ENCODE measurements around the gene CBX4. TPM values are rescaled to one million over a fixed set of nuclear protein-coding genes. Genes with fewer than 3 reads are reported as not detected.

The CBX4 gene
- total RNA-seq, 1 donor from 2014 or later: 39.6 TPM

- H3K4me1 Mint-ChIP-seq (ENCODE audit: unreplicated experiment): peaks cover 31% of the 10 kb centered on the region
- peak overlapping the region; percentile 81 for H3K4me3 Mint-ChIP-seq
- TF ChIP-seq, protein P1, sequence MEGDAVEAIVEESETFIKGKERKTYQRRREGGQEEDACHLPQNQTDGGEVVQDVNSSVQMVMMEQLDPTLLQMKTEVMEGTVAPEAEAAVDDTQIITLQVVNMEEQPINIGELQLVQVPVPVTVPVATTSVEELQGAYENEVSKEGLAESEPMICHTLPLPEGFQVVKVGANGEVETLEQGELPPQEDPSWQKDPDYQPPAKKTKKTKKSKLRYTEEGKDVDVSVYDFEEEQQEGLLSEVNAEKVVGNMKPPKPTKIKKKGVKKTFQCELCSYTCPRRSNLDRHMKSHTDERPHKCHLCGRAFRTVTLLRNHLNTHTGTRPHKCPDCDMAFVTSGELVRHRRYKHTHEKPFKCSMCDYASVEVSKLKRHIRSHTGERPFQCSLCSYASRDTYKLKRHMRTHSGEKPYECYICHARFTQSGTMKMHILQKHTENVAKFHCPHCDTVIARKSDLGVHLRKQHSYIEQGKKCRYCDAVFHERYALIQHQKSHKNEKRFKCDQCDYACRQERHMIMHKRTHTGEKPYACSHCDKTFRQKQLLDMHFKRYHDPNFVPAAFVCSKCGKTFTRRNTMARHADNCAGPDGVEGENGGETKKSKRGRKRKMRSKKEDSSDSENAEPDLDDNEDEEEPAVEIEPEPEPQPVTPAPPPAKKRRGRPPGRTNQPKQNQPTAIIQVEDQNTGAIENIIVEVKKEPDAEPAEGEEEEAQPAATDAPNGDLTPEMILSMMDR (conservative IDR thresholded peaks at IDR 0.05): no peak
- no peak for DNase-seq (ENCODE audit: extremely low spot score, unreplicated experiment)
- H3K36me3 Mint-ChIP-seq: no peaks in the 10 kb centered on the region
- peaks cover 45% of the 10 kb centered on the region for H3K27me3 Mint-ChIP-seq
- peak overlapping the region; percentile 53 for H3K27ac Mint-ChIP-seq
- H3K9me3 Mint-ChIP-seq: no peaks in the 10 kb centered on the region
These were observed 2.3 kb upstream of the CBX4 start for GRCh38 chr17:79841369-79842135.

GRCh38 chr17:79840989-79841286, 1.7 kb upstream of the CBX4 start:
- no peak for DNase-seq (ENCODE audit: extremely low spot score, unreplicated experiment)
- TF ChIP-seq, protein P1 (conservative IDR thresholded peaks at IDR 0.05): no peak
- H3K4me3 Mint-ChIP-seq: no peak overlapping the region
- peak overlapping the region; percentile 29 for H3K27ac Mint-ChIP-seq
- no peaks in the 10 kb centered on the region for H3K9me3 Mint-ChIP-seq
- H3K4me1 Mint-ChIP-seq (ENCODE audit: unreplicated experiment): peaks cover 30% of the 10 kb centered on the region
- H3K36me3 Mint-ChIP-seq: no peaks in the 10 kb centered on the region
- peaks cover 45% of the 10 kb centered on the region for H3K27me3 Mint-ChIP-seq

DNA sequence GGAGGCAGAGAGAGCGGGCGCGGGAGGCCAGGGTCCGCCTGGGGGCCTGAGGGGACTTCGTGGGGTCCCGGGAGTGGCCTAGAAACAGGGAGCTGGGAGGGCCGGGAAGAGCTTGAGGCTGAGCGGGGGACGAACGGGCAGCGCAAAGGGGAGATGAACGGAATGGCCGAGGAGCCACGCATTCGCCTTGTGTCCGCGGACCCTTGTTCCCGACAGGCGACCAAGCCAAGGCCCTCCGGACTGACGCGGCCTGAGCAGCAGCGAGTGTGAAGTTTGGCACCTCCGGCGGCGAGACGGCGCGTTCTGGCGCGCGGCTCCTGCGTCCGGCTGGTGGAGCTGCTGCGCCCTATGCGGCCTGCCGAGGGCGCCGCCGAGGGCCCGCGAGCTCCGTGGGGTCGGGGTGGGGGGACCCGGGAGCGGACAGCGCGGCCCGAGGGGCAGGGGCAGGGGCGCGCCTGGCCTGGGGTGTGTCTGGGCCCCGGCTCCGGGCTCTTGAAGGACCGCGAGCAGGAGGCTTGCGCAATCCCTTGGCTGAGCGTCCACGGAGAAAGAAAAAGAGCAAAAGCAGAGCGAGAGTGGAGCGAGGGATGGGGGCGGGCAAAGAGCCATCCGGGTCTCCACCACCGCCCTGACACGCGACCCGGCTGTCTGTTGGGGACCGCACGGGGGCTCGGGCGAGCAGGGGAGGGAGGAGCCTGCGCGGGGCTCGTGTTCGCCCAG, 1.2 kb upstream of the CBX4 start:
- Mint-ChIP-seq H3K27me3 (peaks cover 45% of the 10 kb centered on the region), H3K4me1 (ENCODE audit: unreplicated experiment) (peaks cover 25% of the 10 kb centered on the region), H3K4me3 (peak overlapping the region; percentile 74), H3K36me3 (no peaks in the 10 kb centered on the region), H3K27ac (peak overlapping the region; percentile 46), H3K9me3 (no peaks in the 10 kb centered on the region)
- TF ChIP-seq, protein P1 (conservative IDR thresholded peaks at IDR 0.05): peak; percentile 48
- DNase-seq (ENCODE audit: extremely low spot score, unreplicated experiment): no peak

DNA sequence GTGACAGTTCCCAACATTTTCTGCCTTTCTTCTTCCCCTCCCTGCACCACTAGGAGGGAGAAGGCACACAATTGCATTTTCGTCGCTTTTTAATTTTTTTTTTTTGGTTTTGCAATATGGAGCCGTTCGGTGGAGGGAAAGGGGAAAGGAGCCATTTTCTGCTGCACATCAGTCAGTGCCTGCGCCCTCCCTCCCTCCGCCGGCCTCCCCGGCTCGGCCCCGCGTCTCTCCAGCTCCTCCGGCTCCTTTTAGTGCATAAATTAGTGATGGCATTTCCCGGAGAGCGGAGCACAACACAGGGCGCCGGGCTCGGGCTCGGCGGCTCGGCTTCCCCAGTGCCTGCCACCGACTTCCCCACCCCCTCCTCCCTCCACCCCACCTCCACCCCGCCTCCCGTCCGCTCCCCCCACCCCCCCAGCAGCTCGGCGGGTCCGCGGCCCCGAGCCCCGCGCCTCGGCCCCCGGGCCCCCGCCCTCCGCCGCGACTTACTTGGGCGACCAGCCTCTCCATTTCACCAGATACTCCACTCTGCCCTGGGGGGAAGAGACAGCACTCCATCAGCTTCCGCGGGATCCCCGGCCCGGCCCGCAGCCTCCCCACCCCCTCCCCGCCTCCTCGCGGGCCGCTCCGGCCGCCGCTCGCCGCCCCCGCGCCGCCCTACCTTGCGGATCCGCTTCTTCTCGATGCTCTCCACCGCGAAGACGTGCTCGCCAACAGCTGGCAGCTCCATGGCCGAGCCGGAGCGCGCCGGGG, 542 bp downstream of the CBX4 start:
- peaks cover 20% of the 10 kb centered on the region for H3K4me1 Mint-ChIP-seq (ENCODE audit: unreplicated experiment)
- H3K9me3 Mint-ChIP-seq: no peaks in the 10 kb centered on the region
- peaks cover 50% of the 10 kb centered on the region for H3K27me3 Mint-ChIP-seq
- peaks cover 4% of the 10 kb centered on the region for H3K36me3 Mint-ChIP-seq
- H3K4me3 Mint-ChIP-seq: peak overlapping the region; percentile 94
- DNase-seq (ENCODE audit: extremely low spot score, unreplicated experiment): no peak
- TF ChIP-seq, protein P1 (conservative IDR thresholded peaks at IDR 0.05): peak; percentile 29
- peak overlapping the region; percentile 94 for H3K27ac Mint-ChIP-seq

- Mint-ChIP-seq H3K4me1 (ENCODE audit: unreplicated experiment) (peaks cover 22% of the 10 kb centered on the region), H3K27ac (peak overlapping the region; percentile 94), H3K9me3 (no peaks in the 10 kb centered on the region), H3K36me3 (peaks cover 7% of the 10 kb centered on the region), H3K27me3 (peaks cover 50% of the 10 kb centered on the region), H3K4me3 (peak overlapping the region; percentile 94)
- no peak for DNase-seq (ENCODE audit: extremely low spot score, unreplicated experiment)
- TF ChIP-seq, protein P1 (conservative IDR thresholded peaks at IDR 0.05): no peak
These were observed 1.2 kb downstream of the CBX4 start for GRCh38 chr17:79837888-79838521.

Data from type B pancreatic cell (in vitro differentiated cells).